SK-N-SH treated with all-trans-retinoic acid at 6 μM for 48 hours (cell line): Measurements from ENCODE around the gene CTIF.
A peak's percentile ranks its signal among the peaks of the same experiment; 100 is the strongest.

Experiments used
- ATAC-seq: fragments of 200-7000 bp; cut with Tn5 transposase; 3 replicates; pipeline ENCODE4 v1.9.1; 2020; ENCODE audit warnings: mild to moderate bottlenecking, moderate library complexity
- ARNTL ChIP-seq: fragments of 450-650 bp; formaldehyde crosslinking; IDR thresholded peaks from 2 replicates; pipeline ENCODE4 v1.5.0; 2020; ENCODE audit warnings: low read depth, mild to moderate bottlenecking, moderate library complexity, borderline replicate concordance
- BACH2 ChIP-seq: fragments of 250-450 bp; sonication (Bioruptor Pico); IDR thresholded peaks from 2 replicates; pipeline ENCODE4 v1.9.0; 2021; ENCODE audit warnings: mild to moderate bottlenecking, borderline replicate concordance
- CREB5 ChIP-seq: fragments of 250-450 bp; sonication (Bioruptor Pico); IDR thresholded peaks from 2 replicates; pipeline ENCODE4 v1.5.1; 2020; ENCODE audit warnings: low read depth, mild to moderate bottlenecking, moderate library complexity
- CSDC2 ChIP-seq: fragments of 250-450 bp; sonication (Bioruptor Pico); IDR thresholded peaks from 2 replicates; pipeline ENCODE4 v1.5.0; 2020; ENCODE audit warnings: mild to moderate bottlenecking, moderate library complexity
- CSRNP3 ChIP-seq: fragments of 250-450 bp; sonication (Bioruptor Pico); IDR thresholded peaks from 2 replicates; pipeline ENCODE4 v1.5.1; 2021; ENCODE audit warnings: mild to moderate bottlenecking, moderate library complexity
- ESRRG ChIP-seq: fragments of 250-450 bp; sonication (Bioruptor Pico); IDR thresholded peaks from 2 replicates; pipeline ENCODE4 v1.6.1; 2021; ENCODE audit warnings: mild to moderate bottlenecking
- ISL1 ChIP-seq: fragments of 250-450 bp; sonication (Bioruptor Pico); IDR thresholded peaks from 2 replicates; pipeline ENCODE4 v2.1.2; 2022; ENCODE audit warnings: mild to moderate bottlenecking, moderate library complexity
- OSR1 ChIP-seq: fragments of 250-450 bp; sonication (Bioruptor Pico); IDR thresholded peaks from 2 replicates; pipeline ENCODE4 v1.8.0; 2022; ENCODE audit warnings: moderate library complexity, mild to moderate bottlenecking, inconsistent platforms
- PATZ1 ChIP-seq: fragments of 250-450 bp; sonication (Bioruptor Pico); IDR thresholded peaks from 2 replicates; pipeline ENCODE4 v1.8.0; 2020; ENCODE audit warnings: mild to moderate bottlenecking, moderate library complexity, borderline replicate concordance
- POU6F1 ChIP-seq: fragments of 250-450 bp; sonication (Bioruptor Pico); IDR thresholded peaks from 2 replicates; pipeline ENCODE4 v1.8.0; 2021; ENCODE audit warnings: low read depth, mild to moderate bottlenecking, moderate library complexity, borderline replicate concordance
- RARB ChIP-seq: fragments of 250-450 bp; sonication (Bioruptor Pico); IDR thresholded peaks from 2 replicates; pipeline ENCODE4 v1.8.0; 2021; ENCODE audit warnings: mild to moderate bottlenecking, moderate library complexity
- SNAI2 ChIP-seq: fragments of 250-450 bp; sonication (Bioruptor Pico); IDR thresholded peaks from 2 replicates; pipeline ENCODE4 v1.5.0; 2020; ENCODE audit warnings: mild to moderate bottlenecking, moderate library complexity
- TCF4 ChIP-seq: fragments of 250-450 bp; sonication (Bioruptor Pico); IDR thresholded peaks from 2 replicates; pipeline ENCODE4 v1.8.0; 2021; ENCODE audit warnings: mild to moderate bottlenecking, moderate library complexity, borderline replicate concordance
- TSHZ2 ChIP-seq: fragments of 250-450 bp; sonication (Bioruptor Pico); IDR thresholded peaks from 2 replicates; pipeline ENCODE4 v1.5.0; 2020; ENCODE audit warnings: mild to moderate bottlenecking, moderate library complexity
- ZC3H10 ChIP-seq: fragments of 250-450 bp; sonication (Bioruptor Pico); IDR thresholded peaks from 2 replicates; pipeline ENCODE4 v1.5.1; 2021; ENCODE audit warnings: mild to moderate bottlenecking, moderate library complexity
- ZFP30 ChIP-seq: fragments of 450-650 bp; formaldehyde crosslinking; IDR thresholded peaks from 2 replicates; pipeline ENCODE4 v1.5.0; 2022; ENCODE audit warnings: mild to moderate bottlenecking, moderate library complexity
- ZNF565 ChIP-seq: fragments of 450-650 bp; formaldehyde crosslinking; conservative IDR thresholded peaks from 2 replicates; pipeline ENCODE4 v1.5.0; 2020; ENCODE audit warnings: low read depth, mild to moderate bottlenecking, moderate library complexity
- ZNF70 ChIP-seq: fragments of 450-650 bp; formaldehyde crosslinking; IDR thresholded peaks from 2 replicates; pipeline ENCODE4 v1.5.0; 2020; ENCODE audit warnings: mild to moderate bottlenecking, moderate library complexity
- ZNF8 ChIP-seq: fragments of 450-650 bp; formaldehyde crosslinking; IDR thresholded peaks from 2 replicates; pipeline ENCODE4 v1.5.0; 2020; ENCODE audit warnings: mild to moderate bottlenecking, moderate library complexity

Gene CTIF

GRCh38 chr18:48852794-48853193 lies 314.0 kb downstream of the CTIF start:
- ATAC-seq: no peak
- TF ChIP-seq SNAI2 (CRISPR knock-in tag) (no peak), ZFP30 (no peak), ZNF565 (no peak), TCF4 (CRISPR knock-in tag) (no peak), ZC3H10 (no peak), CSRNP3 (CRISPR knock-in tag) (no peak), OSR1 (CRISPR knock-in tag) (no peak), ESRRG (no peak), TSHZ2 (no peak), ISL1 (CRISPR knock-in tag) (no peak), BACH2 (no peak), PATZ1 (CRISPR knock-in tag) (no peak), ZNF8 (CRISPR knock-in tag) (no peak), CREB5 (CRISPR knock-in tag) (no peak), ARNTL (CRISPR knock-in tag) (no peak), ZNF70 (no peak), RARB (CRISPR knock-in tag) (no peak)

- peak; percentile 64 for ATAC-seq
- TF ChIP-seq CSRNP3 (CRISPR knock-in tag) (no peak), SNAI2 (CRISPR knock-in tag) (no peak), ZNF565 (no peak), OSR1 (CRISPR knock-in tag) (no peak), CREB5 (CRISPR knock-in tag) (no peak)
- TF ChIP-seq, all 23 proteins: peak for 0
Observed at GRCh38 chr18:48853588-48853987, 314.8 kb downstream of the CTIF start.

- ATAC-seq: no peak
- no peak for TF ChIP-seq TCF4 (CRISPR knock-in tag)
- TF ChIP-seq ZFP30: no peak
- TF ChIP-seq ZNF8 (CRISPR knock-in tag): no peak
- no peak for TF ChIP-seq POU6F1 (CRISPR knock-in tag)
- TF ChIP-seq ZNF565: no peak
- no peak for TF ChIP-seq CSDC2 (CRISPR knock-in tag)
- no peak for TF ChIP-seq ESRRG
- TF ChIP-seq ZC3H10: no peak
Observed at GRCh38 chr18:48854780-48855179, 315.9 kb downstream of the CTIF start.
